ENCODE measurements around the gene HSPA12B.

DNA sequence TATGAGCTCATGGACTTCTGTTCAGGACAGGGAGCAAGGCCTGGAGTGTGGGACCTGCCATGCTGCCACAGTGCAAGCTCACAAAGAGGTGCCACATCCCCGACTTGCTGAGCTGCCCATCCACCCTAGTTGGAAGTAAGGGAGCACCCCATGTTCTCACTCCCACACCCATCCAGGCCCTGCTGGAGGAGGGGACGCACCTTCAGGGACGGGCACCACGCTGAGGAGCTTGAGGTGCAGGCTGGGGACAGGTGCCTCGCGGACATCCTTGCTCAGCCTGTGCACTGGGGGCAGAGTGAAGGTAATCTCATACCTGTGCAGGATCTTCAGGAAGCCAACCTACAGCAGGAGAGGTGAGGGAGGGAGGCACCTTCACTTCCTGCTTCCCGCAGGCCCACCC lies 22.8 kb downstream of the HSPA12B start:
- TF ChIP-seq CTCF (IDR thresholded peaks at IDR 0.05) (no peak), EP300 (IDR thresholded peaks at IDR 0.05) (no peak)
